Activated B cell treated with CpG ODN at 0.5 μM for 24 hours (primary cell): ENCODE measurements around the gene BANP. TPM values are rescaled to one million over a fixed set of nuclear protein-coding genes. Genes with fewer than 3 reads are reported as not detected.
A peak's percentile ranks its signal among the peaks of the same experiment; 100 is the strongest.

ENCODE experiments used
- ATAC-seq: fragments of 200-7000 bp; cut with Tn5 transposase; one replicate; pipeline ENCODE4 v1.10.0; 2021; ENCODE audit warnings: low read depth, mild to moderate bottlenecking, moderate library complexity
- CTCF ChIA-PET: fragments of 350-600 bp; sonication (Branson Sonifier 250); formaldehyde crosslinking; loops from one replicate; lab custom pipeline; 2021; ENCODE audit warnings: antibody characterized with exemption; lab: Charles Lee
- POLR2A ChIA-PET: fragments of 350-600 bp; sonication (Branson Sonifier 250); formaldehyde crosslinking; loops from one replicate; lab custom pipeline; 2021; ENCODE audit warnings: antibody characterized with exemption; lab: Charles Lee
- DNase-seq: peaks from one replicate; pipeline ENCODE4 v3.0.0; 2022
- H3K27ac Mint-ChIP-seq: one replicate; pipeline ENCODE4 v1.8.0; 2020; ENCODE audit warnings: mixed read lengths
- H3K27me3 Mint-ChIP-seq: one replicate; pipeline ENCODE4 v1.8.0; 2021; ENCODE audit warnings: mixed read lengths
- H3K36me3 Mint-ChIP-seq: one replicate; pipeline ENCODE4 v1.8.0; 2021; ENCODE audit warnings: low read depth, mixed read lengths
- H3K4me1 Mint-ChIP-seq: one replicate; pipeline ENCODE4 v1.8.0; 2021; ENCODE audit warnings: mixed read lengths
- H3K4me3 Mint-ChIP-seq: one replicate; pipeline ENCODE4 v1.8.0; 2020; ENCODE audit warnings: mild to moderate bottlenecking, mixed read lengths
- H3K9me3 Mint-ChIP-seq: one replicate; pipeline ENCODE4 v1.8.0; 2020; ENCODE audit warnings: mixed read lengths
- CTCF ChIP-seq: fragments of 200-600 bp; IDR thresholded peaks from one replicate; pipeline ENCODE4 v1.8.0; 2022; ENCODE audit warnings: antibody characterized with exemption, mild to moderate bottlenecking
- intact Hi-C: fragments of 100-400 bp; cut with micrococcal nuclease; formaldehyde crosslinking; loops from one replicate; pipeline ENCODE4 v1.15.1; 2024
- total RNA-seq: library from RNA; stranded (reverse); gene quantifications from 2 replicates; pipeline ENCODE4 v1.2.3, GENCODE V29; 2022

The BANP gene
- total RNA-seq, 1 donor from 2014 or later = 72.3 TPM

- ChIA-PET CTCF (no interaction called here), POLR2A (interaction anchor here (0.8 to 1.3 kb wide), 5 partner anchors 16 to 109 kb away, joined by 3 to 6 read pairs (median 3); no protein-coding TSS in a partner anchor)
- Mint-ChIP-seq H3K27me3 (no peaks in the 10 kb centered on the region), H3K36me3 (peaks cover 57% of the 10 kb centered on the region), H3K4me1 (peaks cover 38% of the 10 kb centered on the region), H3K4me3 (no peak overlapping the region), H3K27ac (no peak overlapping the region), H3K9me3 (no peaks in the 10 kb centered on the region)
- ATAC-seq (no peak), DNase-seq (no peak)
- TF ChIP-seq CTCF = no peak
- intact Hi-C loops = no loop called here
Measured at GRCh38 chr16:88064889-88065746, 113.9 kb downstream of the BANP start.

- H3K27me3 Mint-ChIP-seq = no peaks in the 10 kb centered on the region
- H3K9me3 Mint-ChIP-seq = no peaks in the 10 kb centered on the region
- H3K4me3 Mint-ChIP-seq = no peak overlapping the region
- TF ChIP-seq CTCF = no peak
- H3K36me3 Mint-ChIP-seq = peaks cover 54% of the 10 kb centered on the region
- DNase-seq = no peak
- no peak for ATAC-seq
- peaks cover 44% of the 10 kb centered on the region for H3K4me1 Mint-ChIP-seq
- intact Hi-C loops = no loop called here
- POLR2A ChIA-PET = interaction anchor here (0.8 to 1.3 kb wide), 4 partner anchors 17 to 109 kb away, joined by 3 to 6 read pairs (median 3); no protein-coding TSS in a partner anchor
- CTCF ChIA-PET = no interaction called here
- no peak overlapping the region for H3K27ac Mint-ChIP-seq
Measured at GRCh38 chr16:88065747-88066142, 114.5 kb downstream of the BANP start.

- peaks cover 49% of the 10 kb centered on the region for H3K36me3 Mint-ChIP-seq
- DNase-seq (no peak), ATAC-seq (no peak)
- POLR2A ChIA-PET = interaction anchor here (0.8 to 1.3 kb wide), 4 partner anchors 17 to 110 kb away, joined by 3 to 6 read pairs (median 3); no protein-coding TSS in a partner anchor
- intact Hi-C loops = no loop called here
- H3K27ac Mint-ChIP-seq = peak overlapping the region; percentile 61
- H3K27me3 Mint-ChIP-seq = no peaks in the 10 kb centered on the region
- H3K9me3 Mint-ChIP-seq = no peaks in the 10 kb centered on the region
- CTCF ChIA-PET = no interaction called here
- H3K4me3 Mint-ChIP-seq = no peak overlapping the region
- peaks cover 47% of the 10 kb centered on the region for H3K4me1 Mint-ChIP-seq
- TF ChIP-seq CTCF = no peak
Measured at GRCh38 chr16:88066234-88066633, 115.0 kb downstream of the BANP start.

GRCh38 chr16:88066680-88067529 is 115.7 kb downstream of the BANP start:
- no peak for TF ChIP-seq CTCF
- intact Hi-C loops = no loop called here
- H3K36me3 Mint-ChIP-seq = peaks cover 51% of the 10 kb centered on the region
- H3K4me3 Mint-ChIP-seq = no peak overlapping the region
- CTCF ChIA-PET = no interaction called here
- H3K27me3 Mint-ChIP-seq = no peaks in the 10 kb centered on the region
- POLR2A ChIA-PET = interaction anchor here (1.1 to 1.3 kb wide), 2 partner anchors 20 to 23 kb away, joined by 3 to 6 read pairs; no protein-coding TSS in a partner anchor
- ATAC-seq (no peak), DNase-seq (no peak)
- peaks cover 50% of the 10 kb centered on the region for H3K4me1 Mint-ChIP-seq
- peak overlapping the region; percentile 56 for H3K27ac Mint-ChIP-seq
- no peaks in the 10 kb centered on the region for H3K9me3 Mint-ChIP-seq
